ENCODE data around the gene ACAP2.
"Not testable (repeated sequence)": the region's sequence is repeated elsewhere in the genome, so short reads cannot be mapped to it uniquely, and the experiment has no call there.

Gene ACAP2

DNA sequence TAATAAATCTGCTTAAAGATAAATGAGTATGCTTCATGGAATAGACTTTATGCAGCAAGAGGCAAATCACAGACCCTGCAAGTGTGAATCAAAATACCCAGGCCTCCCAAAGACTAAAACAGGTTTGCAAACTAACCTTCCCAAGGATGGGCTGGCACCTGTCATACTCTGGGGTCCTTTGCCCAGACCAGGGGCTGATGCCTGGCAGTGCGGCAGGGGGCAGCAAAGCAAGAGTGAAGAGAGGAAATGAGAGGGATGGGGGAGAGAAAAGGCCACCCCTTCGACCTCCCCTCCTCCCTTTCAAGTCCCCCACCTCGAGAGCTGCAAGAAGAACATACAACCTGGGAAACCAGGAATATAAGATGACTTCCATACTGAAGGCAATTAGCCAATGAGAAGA is 203.7 kb downstream of the ACAP2 start:
- no peak for DNase-seq

GRCh38 chr3:195238586-195239118 is 204.2 kb downstream of the ACAP2 start:
- no peak for DNase-seq

DNA sequence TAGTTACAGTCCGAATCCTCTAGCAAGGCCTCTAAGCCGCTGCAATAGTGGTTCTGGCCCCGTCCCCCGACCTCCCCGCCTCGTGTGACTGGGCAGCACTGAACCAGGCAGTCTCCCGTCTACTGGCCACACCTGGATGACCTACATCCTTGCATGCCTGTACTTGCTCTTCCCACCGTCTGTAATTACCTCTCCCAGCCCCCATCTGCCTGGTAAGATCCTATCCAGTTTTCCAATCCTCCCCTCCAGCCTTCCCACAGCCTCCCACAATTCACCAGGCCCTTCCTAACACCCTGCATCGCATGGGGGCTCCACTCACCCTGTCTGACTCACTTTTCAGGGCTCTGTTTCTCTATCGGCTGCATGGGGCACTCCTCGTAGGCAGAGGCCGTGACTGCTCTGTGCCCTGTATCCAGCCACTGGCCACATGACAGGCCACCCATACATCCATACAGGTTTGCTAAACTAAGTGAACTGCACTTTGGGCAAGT is 204.7 kb downstream of the ACAP2 start:
- no peak for DNase-seq

DNA sequence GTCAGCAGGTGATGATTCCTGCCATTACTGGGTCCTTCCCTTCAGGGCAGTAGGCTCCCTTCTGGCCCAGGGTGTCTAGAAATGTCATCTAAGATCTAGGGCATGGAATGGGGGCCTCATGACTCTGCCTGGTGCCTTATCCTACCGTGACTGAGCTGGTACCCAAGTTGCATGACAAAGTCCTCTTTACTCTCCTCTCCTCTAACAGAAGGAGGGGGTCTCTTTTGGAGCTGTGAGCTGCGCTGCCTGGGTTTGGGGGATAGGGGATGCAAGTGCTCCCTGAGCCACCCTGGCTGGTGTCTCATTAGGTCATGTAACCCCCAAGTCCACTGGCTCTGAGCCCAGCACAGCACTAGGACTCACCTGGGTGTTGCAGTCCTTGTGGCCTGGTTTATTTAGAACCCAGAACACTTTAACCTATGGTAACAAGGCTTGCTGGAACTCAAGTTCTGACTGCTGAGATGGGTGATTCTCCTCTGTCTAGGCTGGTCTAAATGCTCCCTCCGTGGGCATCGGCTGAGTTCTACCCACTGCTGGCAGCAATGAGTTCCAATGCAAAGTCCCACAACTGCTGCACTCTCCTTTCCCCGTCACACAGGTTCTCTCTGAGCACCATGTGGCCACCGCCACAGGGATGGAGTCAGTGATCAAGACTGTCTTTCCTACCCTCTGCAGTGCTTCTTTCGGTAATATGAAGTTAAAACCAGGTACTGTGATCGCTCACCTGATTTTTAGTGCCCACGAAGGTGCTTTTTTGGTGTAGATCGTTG is 205.8 kb downstream of the ACAP2 start:
- DNase-seq: no peak

DNA sequence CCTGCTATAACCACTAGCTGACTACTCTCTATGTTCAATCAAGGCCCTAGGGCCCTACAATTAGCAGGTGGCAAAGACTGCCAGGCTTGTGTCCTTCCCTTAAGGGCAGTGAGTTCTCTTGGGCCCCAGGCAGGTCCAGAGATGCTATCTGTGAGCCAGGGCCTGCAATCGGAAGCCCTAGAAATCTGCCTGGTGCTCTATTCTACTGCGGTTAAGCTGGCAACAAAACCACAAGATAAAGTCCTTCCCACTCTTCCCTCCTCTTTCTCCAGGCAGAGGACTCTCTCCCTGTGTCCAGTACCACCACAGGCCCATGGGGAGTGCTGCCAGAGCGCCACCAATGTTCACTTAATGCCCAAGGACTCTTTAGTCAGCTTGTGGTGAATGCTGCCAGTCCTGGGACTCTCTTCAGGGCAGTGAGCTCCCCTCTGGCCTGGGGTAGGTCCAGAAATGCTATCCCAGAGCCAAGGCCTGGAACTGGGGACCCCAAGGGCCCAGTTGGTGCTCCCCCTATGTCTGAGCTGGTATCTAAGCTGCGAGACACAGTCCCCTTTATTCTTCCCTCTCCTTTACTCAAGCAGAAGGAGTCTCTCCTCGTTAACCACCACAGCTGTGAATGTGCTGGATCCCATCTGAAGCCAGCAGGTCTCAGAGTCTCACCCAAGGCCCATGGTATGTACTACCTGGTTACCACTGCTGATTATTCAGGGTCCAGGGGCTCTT is 206.6 kb downstream of the ACAP2 start:
- DNase-seq: no peak

- DNase-seq: no peak
These were observed 212.6 kb downstream of the ACAP2 start for GRCh38 chr3:195230244-195230643.

DNA sequence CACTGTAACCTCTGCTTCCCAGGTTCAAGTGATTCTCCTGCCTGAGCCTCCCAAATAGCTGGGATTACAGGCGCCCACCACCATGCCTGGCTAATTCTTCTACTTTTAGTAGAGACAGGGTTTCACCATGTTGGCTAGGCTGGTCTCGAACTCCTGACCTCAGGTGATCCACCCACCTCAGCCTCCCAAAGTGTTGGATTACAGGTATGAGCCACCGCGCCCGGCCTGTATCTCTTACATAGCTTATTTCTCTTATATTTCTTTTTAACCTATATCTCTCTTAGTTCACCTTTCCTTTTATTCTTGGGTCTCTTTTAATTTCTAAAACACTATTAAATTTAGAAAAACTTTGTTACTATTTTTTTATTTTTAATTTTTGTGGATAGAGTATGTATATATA is 213.9 kb downstream of the ACAP2 start:
- not testable (repeated sequence) for DNase-seq

DNA sequence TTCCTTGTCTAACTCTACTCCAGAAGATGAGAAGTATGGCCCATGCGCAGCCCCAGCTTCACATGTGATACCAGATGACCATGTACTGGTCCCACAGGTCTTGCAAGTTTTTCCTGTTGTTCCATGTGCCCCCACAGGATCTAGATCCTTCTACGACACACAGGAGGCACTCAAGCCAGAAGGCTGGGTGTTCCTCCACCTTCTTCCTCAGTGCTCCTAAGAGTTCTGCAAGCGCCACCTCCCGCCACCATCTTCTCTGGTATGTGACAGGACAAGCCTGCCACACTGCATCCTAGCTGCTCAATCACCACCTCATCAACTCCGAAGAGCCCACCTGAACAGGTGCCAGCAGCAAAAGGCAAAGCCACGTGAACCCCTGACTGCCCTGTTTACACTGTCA is 214.9 kb downstream of the ACAP2 start:
- no peak for DNase-seq

GRCh38 chr3:195226900-195227447 is 215.8 kb downstream of the ACAP2 start:
- no peak for DNase-seq

GRCh38 chr3:195226445-195226844 is 216.4 kb downstream of the ACAP2 start:
- no peak for DNase-seq

DNA sequence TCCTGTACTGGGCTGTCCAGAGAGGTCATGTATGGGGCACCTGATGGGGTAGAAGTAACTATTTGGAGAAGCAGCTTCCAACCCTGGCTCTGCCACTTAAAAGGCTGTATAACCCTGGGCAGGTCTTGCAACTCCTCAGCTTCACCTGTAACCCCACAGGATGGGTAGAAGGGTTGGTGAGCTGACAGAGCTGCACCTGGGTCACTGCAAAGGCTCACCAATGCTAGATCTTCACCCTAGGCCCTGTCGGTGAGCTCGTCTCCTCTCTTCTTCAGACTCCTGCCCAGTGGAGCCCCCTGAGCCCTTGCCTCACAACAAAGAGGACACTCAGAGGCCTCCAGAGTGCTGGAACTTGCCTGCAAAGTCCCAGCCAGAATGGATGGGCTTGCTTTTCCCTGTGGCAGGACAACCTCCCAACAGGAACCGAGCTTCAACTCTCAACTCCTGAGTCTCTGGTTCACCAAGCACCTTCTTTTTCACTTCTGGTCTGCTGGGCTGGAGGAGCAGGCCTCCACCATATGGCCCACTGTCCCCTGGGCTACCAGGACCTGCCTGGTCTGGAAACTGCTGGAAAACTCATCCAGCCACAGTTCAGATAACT is 217.7 kb downstream of the ACAP2 start:
- no peak for DNase-seq

Measured in NCI-H1436 (cell line).